ENCODE results near the gene MEIOC. TPM values are rescaled to one million over a fixed set of nuclear protein-coding genes. Genes with fewer than 3 reads are reported as not detected.

Gene MEIOC
- total and polyA plus RNA-seq, 9 of the 15 experiments (the other 6 are each of a cell fraction or from before 2014, with no cell fraction given), result 0.04 to 0.23 (median 0.06) TPM; not detected in 5

DNA sequence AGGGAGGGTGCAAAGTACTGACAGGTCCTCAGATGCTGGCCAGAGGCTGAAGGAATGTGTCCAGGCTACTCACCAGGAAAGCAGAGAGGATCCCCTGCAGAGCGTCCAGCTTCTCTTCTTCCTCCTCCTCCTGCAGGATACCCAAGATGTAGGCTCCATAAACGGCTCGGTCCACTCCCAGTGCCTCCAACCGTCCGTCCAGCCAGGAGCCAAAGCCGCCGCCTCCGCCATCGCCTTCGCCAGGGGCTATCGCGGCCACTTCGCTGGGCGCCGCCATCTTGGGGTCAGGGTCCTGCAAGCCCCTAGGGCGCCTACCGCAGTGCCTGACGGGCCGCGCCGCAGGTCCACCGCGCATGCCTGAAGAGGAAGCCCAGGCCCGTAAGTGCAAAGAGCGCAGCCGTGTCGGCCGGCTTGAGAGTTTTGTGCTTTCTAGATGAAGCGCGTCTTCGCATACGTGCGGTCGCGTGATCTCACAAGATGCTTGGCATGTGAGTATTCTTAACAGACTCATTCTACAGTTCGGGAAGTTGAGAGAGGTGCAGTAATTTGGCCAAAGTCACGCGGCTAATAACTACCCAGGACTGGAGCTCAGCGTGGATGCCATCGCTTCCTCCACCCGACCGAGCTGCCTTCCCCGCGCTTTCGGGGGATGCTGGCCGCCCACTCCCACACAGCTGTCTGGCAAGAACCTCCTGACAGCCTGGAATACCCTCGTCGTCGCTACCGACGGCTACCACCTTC lies 33.4 kb downstream of the MEIOC start, which contains the start of gene CCDC43 (continued):
- 0 out of 2 replicates have a peak, but pooled peaks have one; percentile 9 for TF ChIP-seq ZBTB40 (IDR thresholded peaks at IDR 0.05)
- TF ChIP-seq ZBTB40 (CRISPR knock-in tag; IDR thresholded peaks at IDR 0.05), result no peak
- TF ChIP-seq ZBTB7A (IDR thresholded peaks at IDR 0.05; ENCODE audit: borderline replicate concordance, control insufficient read depth, low read depth, low read length), result peak; percentile 97
- 0 out of 4 replicates have a peak, but pooled peaks of 1 of the 2 experiments have one; percentile 13 for TF ChIP-seq FOXK2 (conservative IDR thresholded peaks at IDR 0.05 in 1 of 2, IDR thresholded peaks at IDR 0.05 in 1 of 2; ENCODE audit: low read depth in 2 of 2)
- TF ChIP-seq ZBED1 (IDR thresholded peaks at IDR 0.05), result peak; percentile 43; the same call in 1 of the 2 replicates
- TF ChIP-seq KDM4B (IDR thresholded peaks at IDR 0.05; ENCODE audit: borderline replicate concordance in 2 of 2, low read depth in 1 of 2), result 0 out of 4 replicates have a peak, but pooled peaks of 1 of the 2 experiments have one; percentile 29
- TF ChIP-seq KDM5B (IDR thresholded peaks at IDR 0.05; ENCODE audit: insufficient replicate concordance, low read depth, low read length), result peak; percentile 95
- TF ChIP-seq CXXC5 (CRISPR knock-in tag; IDR thresholded peaks at IDR 0.05), result peak; percentile 88

Measured in K562 (cell line).